ENCODE measurements around the gene EVC2.

DNA sequence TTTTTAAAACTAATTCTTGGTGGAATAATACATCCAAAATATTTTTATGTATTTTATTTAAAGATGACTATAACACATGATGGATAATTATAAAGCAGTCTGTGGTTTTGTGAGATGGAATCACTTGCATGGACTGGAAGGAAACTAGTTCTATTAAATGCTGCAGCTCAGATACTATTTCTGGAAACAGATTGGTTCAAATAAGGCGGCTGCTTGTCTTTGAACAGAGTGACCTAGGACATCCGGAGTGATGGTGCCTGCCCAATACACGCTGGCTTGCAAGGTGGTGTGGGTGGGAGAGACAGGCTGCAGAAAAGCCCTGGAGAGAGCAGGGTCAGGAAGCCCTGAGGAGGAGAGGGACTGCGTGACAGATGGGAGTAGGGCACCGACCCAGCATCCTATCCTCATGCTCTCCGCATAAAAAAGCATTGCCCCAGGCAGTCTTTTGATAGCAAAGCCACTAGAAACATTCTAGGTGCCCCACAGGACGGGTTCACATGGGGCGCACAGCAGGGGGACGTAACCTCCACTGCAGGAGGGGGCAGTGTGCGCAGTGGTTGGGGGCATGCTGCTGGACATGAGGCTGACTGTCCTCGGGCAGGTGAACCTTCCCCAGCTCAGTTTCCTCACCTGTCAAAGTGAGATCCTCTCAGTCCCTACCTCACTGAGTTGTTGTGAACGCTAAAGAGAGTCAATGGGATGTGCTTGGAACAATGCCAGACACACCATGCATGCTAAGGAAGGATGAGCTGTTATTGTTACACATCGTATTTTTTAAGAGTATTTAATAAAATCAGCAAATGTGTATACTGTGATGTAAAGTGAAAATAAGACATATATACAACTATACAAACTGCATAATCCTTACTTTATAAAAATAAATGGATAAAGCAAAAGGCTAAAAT, 71.3 kb downstream of the EVC2 start:
- TF ChIP-seq, protein P1, sequence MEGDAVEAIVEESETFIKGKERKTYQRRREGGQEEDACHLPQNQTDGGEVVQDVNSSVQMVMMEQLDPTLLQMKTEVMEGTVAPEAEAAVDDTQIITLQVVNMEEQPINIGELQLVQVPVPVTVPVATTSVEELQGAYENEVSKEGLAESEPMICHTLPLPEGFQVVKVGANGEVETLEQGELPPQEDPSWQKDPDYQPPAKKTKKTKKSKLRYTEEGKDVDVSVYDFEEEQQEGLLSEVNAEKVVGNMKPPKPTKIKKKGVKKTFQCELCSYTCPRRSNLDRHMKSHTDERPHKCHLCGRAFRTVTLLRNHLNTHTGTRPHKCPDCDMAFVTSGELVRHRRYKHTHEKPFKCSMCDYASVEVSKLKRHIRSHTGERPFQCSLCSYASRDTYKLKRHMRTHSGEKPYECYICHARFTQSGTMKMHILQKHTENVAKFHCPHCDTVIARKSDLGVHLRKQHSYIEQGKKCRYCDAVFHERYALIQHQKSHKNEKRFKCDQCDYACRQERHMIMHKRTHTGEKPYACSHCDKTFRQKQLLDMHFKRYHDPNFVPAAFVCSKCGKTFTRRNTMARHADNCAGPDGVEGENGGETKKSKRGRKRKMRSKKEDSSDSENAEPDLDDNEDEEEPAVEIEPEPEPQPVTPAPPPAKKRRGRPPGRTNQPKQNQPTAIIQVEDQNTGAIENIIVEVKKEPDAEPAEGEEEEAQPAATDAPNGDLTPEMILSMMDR (IDR thresholded peaks at IDR 0.05) = no peak
- no peak for TF ChIP-seq POLR2A (IDR thresholded peaks at IDR 0.05)
